B cell (primary cell): ENCODE results near the gene CDK8. TPM values are rescaled to one million over a fixed set of nuclear protein-coding genes. Genes with fewer than 3 reads are reported as not detected.

ENCODE experiments used
- ATAC-seq: fragments of 200-7000 bp; cut with Tn5 transposase; one replicate; pipeline ENCODE4 v1.10.0; 2021; ENCODE audit warnings: low read depth, mild to moderate bottlenecking, moderate number of reproducible peaks, moderate library complexity
- CTCF ChIA-PET: fragments of 350-600 bp; sonication (Branson Sonifier 250); formaldehyde crosslinking; loops from one replicate; lab custom pipeline; 2021; ENCODE audit warnings: antibody characterized with exemption, inconsistent platforms; lab: Charles Lee
- POLR2A ChIA-PET: fragments of 350-600 bp; sonication (Branson Sonifier 250); formaldehyde crosslinking; loops from one replicate; lab custom pipeline; 2021; ENCODE audit warnings: antibody characterized with exemption; lab: Charles Lee
- DNase-seq: peaks from one replicate; pipeline ENCODE4 v3.0.0; 2013
- H2AFZ ChIP-seq: 2 replicates; pipeline ENCODE4 v1.6.1; 2012; ENCODE audit warnings: mild to moderate bottlenecking, low read depth, low read length; ENCODE audit not compliant: insufficient read depth, poor library complexity, severe bottlenecking
- H3K27ac ChIP-seq, 2 donors: 1 replicate in 1 of 2; 2 replicates in 1 of 2; pipeline ENCODE4 v1.5.1; 2012 to 2013; ENCODE audit warnings: low read length in 2 of 2, mild to moderate bottlenecking in 2 of 2, moderate library complexity in 1 of 2
- H3K27me3 ChIP-seq, 4 experiments: fragments of 200-600 bp in 1 of 4; sonication (generic) in 1 of 4; replicated peaks in 1 of 4; 1 replicate in 2 of 4; 2 replicates in 2 of 4; pipeline versions ENCODE4 v1.6.1 to v1.7.0; 2013 to 2016; ENCODE audit warnings: low read length in 3 of 4, mild to moderate bottlenecking in 2 of 4, mixed read lengths in 1 of 4, moderate library complexity in 1 of 4; ENCODE audit not compliant: insufficient read depth in 4 of 4, control insufficient read depth in 3 of 4; ENCODE audit errors: control extremely low read depth in 1 of 4
- H3K36me3 ChIP-seq, 2 experiments: replicated peaks in 1 of 2; 1 replicate in 1 of 2; 2 replicates in 1 of 2; pipeline versions ENCODE4 v1.6.1 to v1.7.1; 2013; ENCODE audit warnings: low read length in 1 of 2; ENCODE audit not compliant: insufficient read depth in 2 of 2, control insufficient read depth in 1 of 2; ENCODE audit errors: control extremely low read depth in 1 of 2, extremely low read depth in 1 of 2
- H3K4me1 ChIP-seq, 2 donors: fragments of 200-600 bp in 1 of 2; sonication (generic) in 1 of 2; 1 replicate in 1 of 2; 2 replicates in 1 of 2; pipeline versions ENCODE4 v1.5.1 to v1.6.1; 2013 to 2017; ENCODE audit warnings: low read length in 2 of 2; ENCODE audit not compliant: control insufficient read depth in 2 of 2, insufficient read depth in 2 of 2
- H3K4me2 ChIP-seq: replicated peaks from 2 replicates; pipeline ENCODE3; 2012; ENCODE audit warnings: mild to moderate bottlenecking, low read depth, low read length; ENCODE audit not compliant: poor library complexity, severe bottlenecking
- H3K4me3 ChIP-seq, 5 experiments: fragments of 200-600 bp in 1 of 5; sonication (generic) in 1 of 5; 1 replicate in 3 of 5; 2 replicates in 2 of 5; pipeline versions ENCODE4 v1.5.1 to v1.7.0; 2011 to 2016; ENCODE audit warnings: low read length in 4 of 5, mild to moderate bottlenecking in 4 of 5, low read depth in 2 of 5, control low read depth in 1 of 5, moderate library complexity in 1 of 5; ENCODE audit not compliant: insufficient read depth in 1 of 5; ENCODE audit errors: control extremely low read depth in 1 of 5, extremely low read depth in 1 of 5
- H3K79me2 ChIP-seq: fragments of 200-600 bp; sonication (generic); one replicate; pipeline ENCODE4 v1.6.0; 2016; ENCODE audit warnings: low read length; ENCODE audit not compliant: control insufficient read depth, insufficient read depth
- H3K9ac ChIP-seq: fragments of 200-600 bp; sonication (generic); 2 replicates; pipeline ENCODE4 v1.6.1; 2017; ENCODE audit warnings: mild to moderate bottlenecking, low read length, moderate library complexity
- H3K9me3 ChIP-seq, 3 donors: one replicate each; pipeline versions ENCODE4 v1.6.1 to v1.7.1; 2013; ENCODE audit warnings: low read length in 2 of 3; ENCODE audit not compliant: control insufficient read depth in 2 of 3, insufficient read depth in 1 of 3; ENCODE audit errors: control extremely low read depth in 1 of 3
- H4K20me1 ChIP-seq: 2 replicates; pipeline ENCODE4 v1.6.0; 2012; ENCODE audit warnings: mild to moderate bottlenecking, low read length; ENCODE audit not compliant: insufficient read depth, control insufficient read depth, poor library complexity, severe bottlenecking
- H3K27ac Mint-ChIP-seq: one replicate; pipeline ENCODE4 v1.8.0; 2021; ENCODE audit warnings: mixed read lengths
- H3K27me3 Mint-ChIP-seq: one replicate; pipeline ENCODE4 v1.8.0; 2021; ENCODE audit warnings: mixed read lengths
- H3K4me1 Mint-ChIP-seq: one replicate; pipeline ENCODE4 v1.8.0; 2021; ENCODE audit warnings: mixed read lengths
- H3K4me3 Mint-ChIP-seq: one replicate; pipeline ENCODE4 v1.8.0; 2021; ENCODE audit warnings: mixed read lengths
- H3K9me3 Mint-ChIP-seq: one replicate; pipeline ENCODE4 v1.8.0; 2022; ENCODE audit warnings: mixed read lengths; ENCODE audit not compliant: insufficient read depth
- EZH2 ChIP-seq: IDR thresholded peaks from 2 replicates; pipeline ENCODE4 v1.6.1; 2012; ENCODE audit warnings: borderline replicate concordance, low read depth, mild to moderate bottlenecking, moderate library complexity, low read length; ENCODE audit not compliant: insufficient read depth, poor library complexity, severe bottlenecking
- WGBS: methylation state at CpG from one replicate; pipeline ENCODE4 v1.1.5; 2013; ENCODE audit warnings: missing lambda C conversion rate; ENCODE audit not compliant: insufficient coverage; 5-methylcytosine and 5-hydroxymethylcytosine counted together
- intact Hi-C: fragments of 100-400 bp; cut with micrococcal nuclease; formaldehyde crosslinking; loops from one replicate; pipeline ENCODE4 v1.10.0; 2022
- polyA plus RNA-seq: library from polyadenylated mRNA; depleted of rRNA; stranded (reverse); fragments of >200 nt; gene quantifications from 2 replicates; pipeline ENCODE4 v1.2.3, GENCODE V29; 2012
- total RNA-seq, 2 donors: library from RNA; stranded (reverse); fragments of 120-200 nt in 1 of 2; gene quantifications; 1 replicate in 1 of 2; 2 replicates in 1 of 2; pipeline versions ENCODE4 v1.2.3 to v1.2.4, GENCODE V29; 2013 to 2022
- TF ChIP-seq, protein P1 (sequence below): fragments of 200-600 bp; IDR thresholded peaks from one replicate; pipeline ENCODE4 v1.8.0; 2022; ENCODE audit warnings: antibody characterized with exemption, mild to moderate bottlenecking

CDK8 gene
- total and polyA plus RNA-seq, 2 donors (not counting 1 experiment from before 2014, with no cell fraction given) = 10.8 to 13.5 TPM

DNA sequence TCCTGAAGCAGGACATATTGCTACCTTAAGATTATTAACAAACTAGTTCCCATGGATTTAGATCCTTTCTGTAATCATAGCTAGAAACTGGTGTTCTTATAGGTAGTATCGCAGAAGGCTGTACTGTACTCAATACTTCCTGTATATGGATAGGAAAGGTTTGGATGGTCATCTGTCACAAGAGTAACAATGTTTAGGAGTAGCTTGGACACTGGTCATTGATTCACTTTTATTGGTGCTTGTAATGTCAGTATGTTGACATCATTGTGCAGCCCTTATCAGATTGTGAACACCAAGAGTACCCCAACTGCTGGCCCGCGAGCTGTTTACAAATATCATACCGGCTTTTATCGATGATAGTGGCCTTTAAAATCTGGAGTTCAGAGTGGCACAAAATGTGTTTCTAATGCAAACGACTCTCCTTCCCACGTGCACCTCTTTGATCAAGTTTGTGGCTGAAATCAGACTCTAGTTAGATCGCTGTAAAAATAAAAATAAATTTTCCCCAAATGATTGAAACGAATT is 605 bp upstream of the CDK8 start:
- Mint-ChIP-seq H3K27me3 (peaks cover 8% of the 10 kb centered on the region), H3K27ac (peak overlapping the region; percentile 81), H3K9me3 (no peaks in the 10 kb centered on the region), H3K4me1 (peaks cover 28% of the 10 kb centered on the region), H3K4me3 (peak overlapping the region; percentile 83)
- DNase-seq (no peak), ATAC-seq (no peak)
- Histone ChIP-seq H3K4me1 (peaks cover 14 to 17% of the 10 kb centered on the region in 2 donors), H3K4me2 (peak overlapping the region; percentile 91), H3K4me3 (peak overlapping the region; percentile 47 to 98 (median 77)), H3K79me2 (peaks cover 35% of the 10 kb centered on the region), H3K27me3 (peaks cover 0 to 4% (median 2%) of the 10 kb centered on the region in 4 experiments), H3K9me3 (no peaks in the 10 kb centered on the region), H3K9ac (peak overlapping the region; percentile 87), H4K20me1 (no peaks in the 10 kb centered on the region), H3K36me3 (no peaks in the 10 kb centered on the region), H3K27ac (peak overlapping the region in 1 of 2 donors; percentile 80), H2AFZ (peak overlapping the region; percentile 99)
- TF ChIP-seq, protein P1, sequence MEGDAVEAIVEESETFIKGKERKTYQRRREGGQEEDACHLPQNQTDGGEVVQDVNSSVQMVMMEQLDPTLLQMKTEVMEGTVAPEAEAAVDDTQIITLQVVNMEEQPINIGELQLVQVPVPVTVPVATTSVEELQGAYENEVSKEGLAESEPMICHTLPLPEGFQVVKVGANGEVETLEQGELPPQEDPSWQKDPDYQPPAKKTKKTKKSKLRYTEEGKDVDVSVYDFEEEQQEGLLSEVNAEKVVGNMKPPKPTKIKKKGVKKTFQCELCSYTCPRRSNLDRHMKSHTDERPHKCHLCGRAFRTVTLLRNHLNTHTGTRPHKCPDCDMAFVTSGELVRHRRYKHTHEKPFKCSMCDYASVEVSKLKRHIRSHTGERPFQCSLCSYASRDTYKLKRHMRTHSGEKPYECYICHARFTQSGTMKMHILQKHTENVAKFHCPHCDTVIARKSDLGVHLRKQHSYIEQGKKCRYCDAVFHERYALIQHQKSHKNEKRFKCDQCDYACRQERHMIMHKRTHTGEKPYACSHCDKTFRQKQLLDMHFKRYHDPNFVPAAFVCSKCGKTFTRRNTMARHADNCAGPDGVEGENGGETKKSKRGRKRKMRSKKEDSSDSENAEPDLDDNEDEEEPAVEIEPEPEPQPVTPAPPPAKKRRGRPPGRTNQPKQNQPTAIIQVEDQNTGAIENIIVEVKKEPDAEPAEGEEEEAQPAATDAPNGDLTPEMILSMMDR = no peak
- no peak for TF ChIP-seq EZH2
- ChIA-PET POLR2A (interaction anchor here (1.2 kb wide), 1 partner anchor 30 kb away, joined by 3 read pairs; no protein-coding TSS in a partner anchor), CTCF (interaction anchor here (1.2 kb wide), 1 partner anchor 67 kb away, joined by 3 read pairs; no protein-coding TSS in a partner anchor)
- intact Hi-C loops = loop anchor here (1.0 to 10.0 kb wide), 8 partner anchors 32 to 1979 kb away; partner anchors contain the start of genes GTF3A, LNX2, MTIF3 and MTMR6
- no CpG with 5 or more reads among the region's 9 CpGs for WGBS

DNA sequence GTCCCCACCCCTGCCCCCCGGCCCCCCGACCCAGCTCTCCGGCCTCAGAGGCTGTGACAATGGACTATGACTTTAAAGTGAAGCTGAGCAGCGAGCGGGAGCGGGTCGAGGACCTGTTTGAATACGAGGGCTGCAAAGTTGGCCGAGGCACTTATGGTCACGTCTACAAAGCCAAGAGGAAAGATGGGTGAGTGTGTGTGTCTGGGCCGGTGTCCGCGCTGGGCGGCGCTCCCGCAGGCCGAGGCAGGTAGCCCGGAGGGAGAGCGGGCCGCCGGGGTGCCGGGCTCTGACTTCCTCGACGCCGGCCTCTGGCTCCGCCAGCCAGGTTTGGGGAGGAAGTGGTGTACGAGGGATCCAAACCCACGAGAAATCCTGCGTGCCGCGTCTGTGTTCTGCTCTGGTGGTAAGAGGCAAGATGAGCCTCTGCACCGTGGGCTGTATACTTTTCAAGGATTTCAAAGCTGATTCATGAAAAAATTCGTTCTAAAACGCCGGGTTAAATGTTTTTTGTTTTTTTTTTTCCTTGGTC is 718 bp downstream of the CDK8 start:
- Histone ChIP-seq H2AFZ (peak overlapping the region; percentile 99), H3K9ac (peak overlapping the region; percentile 87), H3K9me3 (no peaks in the 10 kb centered on the region), H3K4me2 (peak overlapping the region; percentile 91), H3K27me3 (peaks cover 0 to 4% (median 2%) of the 10 kb centered on the region in 4 experiments), H4K20me1 (peaks cover 8% of the 10 kb centered on the region), H3K79me2 (peaks cover 48% of the 10 kb centered on the region), H3K4me1 (peaks cover 14 to 17% of the 10 kb centered on the region in 2 donors), H3K27ac (peak overlapping the region; percentile 30 to 80), H3K4me3 (peak overlapping the region; percentile 66 to 98 (median 77)), H3K36me3 (no peaks in the 10 kb centered on the region)
- Mint-ChIP-seq H3K4me1 (peaks cover 29% of the 10 kb centered on the region), H3K27ac (peak overlapping the region; percentile 70), H3K4me3 (peak overlapping the region; percentile 83), H3K27me3 (peaks cover 8% of the 10 kb centered on the region), H3K9me3 (no peaks in the 10 kb centered on the region)
- ATAC-seq (peak; percentile 5), DNase-seq (peak; percentile 70)
- intact Hi-C loops = loop anchor here (5.0 to 10.0 kb wide), 6 partner anchors 920 to 1980 kb away; partner anchors contain the start of genes GTF3A, LNX2, MTIF3 and MTMR6
- CTCF ChIA-PET = interaction anchor here (5.0 kb wide), 1 partner anchor 69 kb away, joined by 25 read pairs; no protein-coding TSS in a partner anchor
- WGBS = under 1% methylated on average over 33 of the region's 35 CpGs
- TF ChIP-seq EZH2 = no peak
- TF ChIP-seq, protein P1 = no peak
- POLR2A ChIA-PET = no interaction called here
